Activated CD4-positive, alpha-beta T cell treated with anti-CD3 and anti-CD28 coated beads, Interleukin-2, amount 10 ng/mL, durations not matched to agents 7 days and 5 days (primary cell): Measurements from ENCODE around the gene TMEM132A. TPM values are rescaled to one million over a fixed set of nuclear protein-coding genes. Genes with fewer than 3 reads are reported as not detected.

Experiments used
- CTCF ChIA-PET: fragments of 350-600 bp; sonication (Branson Sonifier 250); formaldehyde crosslinking; loops from one replicate; lab custom pipeline; 2021; ENCODE audit warnings: antibody characterized with exemption; lab: Charles Lee
- POLR2A ChIA-PET: fragments of 350-600 bp; sonication (Branson Sonifier 250); formaldehyde crosslinking; loops from one replicate; lab custom pipeline; 2021; ENCODE audit warnings: antibody characterized with exemption; lab: Charles Lee
- DNase-seq: peaks from one replicate; pipeline ENCODE4 v3.0.0-alpha.2; 2020
- H3K27ac Mint-ChIP-seq: one replicate; pipeline ENCODE4 v1.8.0; 2021; ENCODE audit warnings: mild to moderate bottlenecking, moderate library complexity, mixed read lengths
- H3K27me3 Mint-ChIP-seq: one replicate; pipeline ENCODE4 v1.8.0; 2021; ENCODE audit warnings: mixed read lengths
- H3K36me3 Mint-ChIP-seq: one replicate; pipeline ENCODE4 v1.8.0; 2021; ENCODE audit warnings: low read depth, mixed read lengths
- H3K4me1 Mint-ChIP-seq: one replicate; pipeline ENCODE4 v1.8.0; 2021; ENCODE audit warnings: mixed read lengths
- H3K4me3 Mint-ChIP-seq: one replicate; pipeline ENCODE4 v1.8.0; 2021; ENCODE audit warnings: mild to moderate bottlenecking, moderate library complexity, mixed read lengths
- H3K9me3 Mint-ChIP-seq: one replicate; pipeline ENCODE4 v1.8.0; 2021; ENCODE audit warnings: mixed read lengths
- total RNA-seq, 2 experiments: library from RNA; stranded (reverse); gene quantifications; one replicate each; pipeline ENCODE4 v1.2.3, GENCODE V29; 2021

TMEM132A gene
- total RNA-seq, 2 experiments from 2014 or later = 0.40 to 0.47 TPM

GRCh38 chr11:60891103-60891741, 33.0 kb upstream of the TMEM132A start:
- no peaks in the 10 kb centered on the region for H3K9me3 Mint-ChIP-seq
- no peak for DNase-seq
- CTCF ChIA-PET = interaction anchor here (0.6 to 1.5 kb wide), 6 partner anchors 9 to 720 kb away, joined by 3 to 6 read pairs (median 4); partner anchors contain the start of gene PTGDR2
- no peaks in the 10 kb centered on the region for H3K27me3 Mint-ChIP-seq
- peaks cover 37% of the 10 kb centered on the region for H3K36me3 Mint-ChIP-seq
- H3K4me3 Mint-ChIP-seq = no peak overlapping the region
- peaks cover 2% of the 10 kb centered on the region for H3K4me1 Mint-ChIP-seq
- POLR2A ChIA-PET = no interaction called here
- H3K27ac Mint-ChIP-seq = no peak overlapping the region

DNA sequence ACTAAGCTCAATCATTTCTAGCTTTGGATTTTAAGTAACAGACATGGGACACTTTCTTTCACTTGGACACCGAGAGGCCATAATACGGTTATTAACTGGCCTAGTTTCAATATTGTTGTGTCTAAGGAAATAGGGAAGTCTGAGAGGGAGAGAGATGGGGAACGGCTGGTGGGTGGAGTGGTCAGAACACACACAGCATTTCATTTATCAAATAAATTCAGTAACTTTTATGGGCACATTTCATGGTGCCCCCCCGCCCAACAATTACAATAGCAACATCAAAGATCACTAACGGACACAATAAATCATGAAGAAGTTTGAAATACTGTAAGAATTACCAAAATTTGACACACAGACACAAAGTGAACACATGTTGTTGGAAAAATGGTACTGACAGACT, 28.6 kb upstream of the TMEM132A start:
- peaks cover 70% of the 10 kb centered on the region for H3K36me3 Mint-ChIP-seq
- no peaks in the 10 kb centered on the region for H3K9me3 Mint-ChIP-seq
- H3K4me1 Mint-ChIP-seq = no peaks in the 10 kb centered on the region
- DNase-seq = no peak
- no peak overlapping the region for H3K4me3 Mint-ChIP-seq
- ChIA-PET CTCF (interaction anchor here (0.9 to 5.2 kb wide), 3 partner anchors 8 to 65 kb away, joined by 3 to 20 read pairs (median 4); no protein-coding TSS in a partner anchor), POLR2A (no interaction called here)
- no peak overlapping the region for H3K27ac Mint-ChIP-seq
- no peaks in the 10 kb centered on the region for H3K27me3 Mint-ChIP-seq

GRCh38 chr11:60897496-60897895, 26.8 kb upstream of the TMEM132A start:
- no peaks in the 10 kb centered on the region for H3K9me3 Mint-ChIP-seq
- H3K36me3 Mint-ChIP-seq = peaks cover 69% of the 10 kb centered on the region
- no peak overlapping the region for H3K4me3 Mint-ChIP-seq

DNA sequence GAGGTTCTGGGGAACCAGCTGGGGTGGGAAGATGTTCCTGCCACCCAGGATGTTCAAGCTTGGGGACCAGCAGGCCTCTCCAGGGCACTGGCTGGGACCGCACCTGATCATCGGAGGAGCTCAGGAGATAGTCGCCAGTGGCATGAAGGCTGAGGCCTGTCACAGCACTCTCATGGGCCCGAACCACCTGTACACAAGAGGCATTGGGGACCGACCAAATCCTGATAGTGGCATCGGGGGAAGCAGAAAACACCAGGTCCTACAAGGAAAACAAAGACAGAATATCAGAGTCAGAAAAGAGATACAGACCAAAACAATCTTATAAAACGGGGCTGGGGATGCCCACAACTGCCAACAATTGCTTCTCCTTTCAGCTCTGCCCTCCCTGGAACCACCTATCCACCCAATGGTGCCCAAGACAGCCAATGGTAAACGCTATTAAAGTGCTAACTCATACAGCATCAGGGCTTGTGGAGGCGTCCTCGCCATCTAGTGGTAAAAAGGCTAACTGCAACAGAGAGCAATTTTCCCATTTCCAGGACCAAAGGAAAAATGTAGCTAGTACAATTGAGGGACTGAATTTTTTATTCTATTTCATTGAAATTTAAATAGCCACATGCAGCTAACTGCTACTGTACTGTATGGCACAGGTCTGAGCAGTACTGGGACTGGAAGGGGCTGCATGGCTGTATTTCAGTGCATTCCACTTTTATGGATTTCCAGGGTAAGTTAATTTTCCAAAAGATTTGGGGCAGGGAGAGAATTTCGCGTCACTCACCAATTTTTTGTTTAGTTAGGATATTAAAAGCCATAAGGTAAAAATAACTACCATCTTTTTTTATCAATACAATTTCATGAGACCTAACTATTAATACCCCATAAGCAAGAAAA, 25.0 kb upstream of the TMEM132A start:
- no peak overlapping the region for H3K27ac Mint-ChIP-seq
- POLR2A ChIA-PET = no interaction called here

More at GRCh38 chr11:60897496-60897895, 26.8 kb upstream of the TMEM132A start:
- no peak overlapping the region for H3K27ac Mint-ChIP-seq
- POLR2A ChIA-PET = no interaction called here
- CTCF ChIA-PET = interaction anchor here (0.8 to 5.2 kb wide), 3 partner anchors 10 to 66 kb away, joined by 3 to 20 read pairs (median 6); no protein-coding TSS in a partner anchor
- H3K4me1 Mint-ChIP-seq = no peaks in the 10 kb centered on the region
- no peak for DNase-seq
- H3K27me3 Mint-ChIP-seq = no peaks in the 10 kb centered on the region

GRCh38 chr11:60899977-60900376, 24.3 kb upstream of the TMEM132A start:
- H3K4me3 Mint-ChIP-seq = no peak overlapping the region
- POLR2A ChIA-PET = no interaction called here

More for the DNA sequence above, 25.0 kb upstream of the TMEM132A start:
- no peaks in the 10 kb centered on the region for H3K27me3 Mint-ChIP-seq
- H3K36me3 Mint-ChIP-seq = peaks cover 70% of the 10 kb centered on the region
- CTCF ChIA-PET = interaction anchor here (0.6 to 5.2 kb wide), 15 partner anchors 8 to 1985 kb away, joined by 3 to 20 read pairs (median 4); partner anchors contain the start of genes PRPF19 and TMEM109
- DNase-seq = peak; percentile 26
- no peaks in the 10 kb centered on the region for H3K9me3 Mint-ChIP-seq
- no peak overlapping the region for H3K4me3 Mint-ChIP-seq
- H3K4me1 Mint-ChIP-seq = peaks cover 8% of the 10 kb centered on the region

GRCh38 chr11:60900673-60901404, 23.4 kb upstream of the TMEM132A start:
- H3K4me3 Mint-ChIP-seq = no peak overlapping the region
- H3K4me1 Mint-ChIP-seq = peaks cover 21% of the 10 kb centered on the region
- H3K9me3 Mint-ChIP-seq = no peaks in the 10 kb centered on the region
- ChIA-PET CTCF (interaction anchor here (1.9 to 6.1 kb wide), 2 partner anchors 9 to 12 kb away, joined by 6 to 40 read pairs; partner anchors contain the start of gene TMEM109), POLR2A (no interaction called here)
- DNase-seq = no peak
- H3K27ac Mint-ChIP-seq = no peak overlapping the region
- H3K36me3 Mint-ChIP-seq = peaks cover 64% of the 10 kb centered on the region
- H3K27me3 Mint-ChIP-seq = no peaks in the 10 kb centered on the region

More at GRCh38 chr11:60899977-60900376, 24.3 kb upstream of the TMEM132A start:
- CTCF ChIA-PET = interaction anchor here (0.6 to 5.2 kb wide), 11 partner anchors 8 to 1114 kb away, joined by 3 to 20 read pairs (median 5); partner anchors contain the start of gene TMEM109
- Mint-ChIP-seq H3K27me3 (no peaks in the 10 kb centered on the region), H3K9me3 (no peaks in the 10 kb centered on the region), H3K36me3 (peaks cover 69% of the 10 kb centered on the region), H3K4me1 (peaks cover 14% of the 10 kb centered on the region), H3K27ac (no peak overlapping the region)
- DNase-seq = no peak

- H3K27me3 Mint-ChIP-seq = peaks cover under 1% of the 10 kb centered on the region
- no peak overlapping the region for H3K4me3 Mint-ChIP-seq
- peaks cover 49% of the 10 kb centered on the region for H3K36me3 Mint-ChIP-seq
- ChIA-PET CTCF (interaction anchor here (1.1 to 6.1 kb wide), 5 partner anchors 11 to 72 kb away, joined by 3 to 40 read pairs (median 4); partner anchors contain the start of genes PTGDR2 and TMEM109), POLR2A (no interaction called here)
- H3K27ac Mint-ChIP-seq = peak overlapping the region; percentile 22
- no peak for DNase-seq
- H3K4me1 Mint-ChIP-seq = peaks cover 32% of the 10 kb centered on the region
- H3K9me3 Mint-ChIP-seq = no peaks in the 10 kb centered on the region
These were observed 21.6 kb upstream of the TMEM132A start for GRCh38 chr11:60902625-60903024.

DNA sequence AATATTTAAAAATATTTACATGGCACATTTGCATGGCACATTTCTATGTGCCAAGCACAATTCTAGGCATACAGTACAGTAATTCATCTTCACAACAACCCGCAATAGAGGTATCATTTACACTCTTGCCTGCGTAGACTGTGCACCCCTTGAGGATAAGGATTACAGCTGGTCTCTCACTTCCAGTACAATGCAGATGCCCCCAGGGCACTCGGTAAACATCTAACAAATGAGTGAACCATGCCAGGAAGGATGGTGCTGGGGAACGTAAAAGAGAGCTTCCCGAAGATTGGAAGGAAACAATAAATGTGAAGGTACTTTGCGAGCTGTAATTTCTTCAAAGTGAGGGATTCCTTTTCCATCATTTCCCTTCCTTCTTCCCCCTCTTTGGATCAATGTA, 19.2 kb upstream of the TMEM132A start:
- DNase-seq = no peak
- CTCF ChIA-PET = interaction anchor here (0.7 to 6.1 kb wide), 5 partner anchors 8 to 138 kb away, joined by 3 to 40 read pairs (median 6); partner anchors contain the start of gene TMEM109
- Mint-ChIP-seq H3K9me3 (no peaks in the 10 kb centered on the region), H3K36me3 (peaks cover 28% of the 10 kb centered on the region), H3K27me3 (peaks cover 9% of the 10 kb centered on the region), H3K27ac (peak overlapping the region; percentile 80), H3K4me1 (peaks cover 34% of the 10 kb centered on the region), H3K4me3 (peak overlapping the region; percentile 80)
- POLR2A ChIA-PET = no interaction called here

DNA sequence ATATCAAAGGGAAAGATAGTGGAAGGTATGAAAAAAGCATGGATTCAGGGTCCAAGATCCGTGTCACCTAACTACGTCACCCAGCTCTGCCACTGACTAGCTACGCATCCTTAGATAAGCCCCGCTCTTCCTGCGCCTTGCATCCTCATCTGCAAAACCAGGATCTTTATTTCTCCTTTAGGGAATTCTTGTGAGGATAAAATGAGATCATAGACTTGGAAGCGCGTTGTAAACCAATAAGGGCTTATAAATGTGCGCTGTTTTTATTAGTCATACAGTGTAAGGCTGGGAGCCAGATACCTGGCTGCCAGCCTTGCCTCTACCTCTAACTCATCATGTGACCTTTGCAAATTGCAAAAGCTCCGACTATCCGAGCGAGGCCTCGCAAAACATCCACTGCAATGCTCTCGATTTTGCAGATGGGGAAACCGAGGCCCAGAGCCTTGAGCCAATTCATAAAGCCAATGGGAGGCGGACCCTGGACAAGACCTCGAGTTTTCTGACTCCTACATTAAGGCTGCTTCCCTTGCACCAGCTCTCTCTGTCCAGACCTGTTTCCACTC, 18.6 kb upstream of the TMEM132A start:
- Mint-ChIP-seq H3K4me3 (peak overlapping the region; percentile 80), H3K4me1 (peaks cover 35% of the 10 kb centered on the region), H3K27me3 (peaks cover 9% of the 10 kb centered on the region), H3K27ac (peak overlapping the region; percentile 80), H3K9me3 (no peaks in the 10 kb centered on the region), H3K36me3 (peaks cover 22% of the 10 kb centered on the region)
- DNase-seq = no peak
- POLR2A ChIA-PET = interaction anchor here (0.6 to 1.1 kb wide), 3 partner anchors 10 to 911 kb away, joined by 4 to 13 read pairs (median 4); no protein-coding TSS in a partner anchor
- CTCF ChIA-PET = interaction anchor here (0.9 to 6.1 kb wide), 5 partner anchors 8 to 137 kb away, joined by 3 to 40 read pairs (median 6); partner anchors contain the start of gene TMEM109

DNA sequence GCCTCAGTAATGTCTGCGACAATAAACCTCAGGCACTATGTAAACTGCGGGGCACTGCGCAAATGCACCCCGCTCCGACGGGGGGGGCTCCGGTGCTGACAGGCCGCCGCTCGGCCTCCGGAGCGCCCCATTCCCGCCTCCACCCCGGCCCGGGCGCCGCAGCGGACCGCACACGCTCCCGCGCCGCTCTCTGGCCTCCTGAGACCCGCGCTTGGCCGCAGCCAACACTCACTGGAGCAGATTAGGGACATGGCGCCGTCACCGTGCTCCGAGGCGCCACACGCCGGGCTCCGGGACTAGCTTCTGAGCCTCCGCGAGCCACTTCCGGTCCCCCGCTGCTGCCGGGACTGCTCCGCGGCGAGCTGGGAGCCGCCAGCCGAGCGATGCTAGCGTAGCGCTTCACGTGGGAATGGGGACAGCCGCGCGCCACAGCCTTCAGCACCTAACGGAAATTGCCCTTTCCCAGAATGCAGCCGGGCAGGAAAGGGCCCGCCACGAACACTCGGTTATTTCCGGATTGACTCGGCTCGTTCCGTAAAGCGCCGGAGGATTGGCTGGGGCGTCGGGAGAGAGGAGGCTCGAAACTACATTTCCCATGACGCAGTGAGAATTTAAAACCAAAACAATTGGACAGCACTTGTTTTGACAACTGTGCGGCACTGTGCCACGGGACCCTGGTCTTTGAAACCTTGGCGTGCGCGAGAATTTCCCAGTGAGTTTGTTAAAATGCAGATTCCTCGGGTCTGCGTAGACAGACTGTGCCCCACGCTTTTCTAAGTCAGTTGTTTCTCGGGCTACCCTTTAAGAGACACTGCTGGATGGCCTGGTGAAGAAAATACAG, 17.9 kb upstream of the TMEM132A start, which contains the start of gene PRPF19:
TSS of gene PRPF19 (minus strand) at position 454 of the 841 bp plus-strand sequence. CDS start at position 251, 203 bp downstream.
- H3K27ac Mint-ChIP-seq = peak within 1 kb of the TSS; percentile 96
- peaks cover 9% of the 10 kb centered on the region for H3K27me3 Mint-ChIP-seq
- CTCF ChIA-PET = interaction anchor here (0.9 to 6.1 kb wide), 6 partner anchors 7 to 137 kb away, joined by 3 to 40 read pairs (median 5); partner anchors contain the start of gene TMEM109
- peak; percentile 99 for DNase-seq
- no peaks in the 10 kb centered on the region for H3K9me3 Mint-ChIP-seq
- peaks cover 17% of the 10 kb centered on the region for H3K36me3 Mint-ChIP-seq
- POLR2A ChIA-PET = interaction anchor here (0.6 to 1.1 kb wide), 5 partner anchors 9 to 910 kb away, joined by 3 to 13 read pairs (median 4); no protein-coding TSS in a partner anchor
- H3K4me3 Mint-ChIP-seq = peak within 1 kb of the TSS; percentile 80
- peaks cover 40% of the 10 kb centered on the region for H3K4me1 Mint-ChIP-seq
